ENCODE results near the gene MNT. TPM values are rescaled to one million over a fixed set of nuclear protein-coding genes. Genes with fewer than 3 reads are reported as not detected.

The MNT gene
- total RNA-seq, 1 experiment from 2014 or later, result 32.1 TPM

GRCh38 chr17:2385240-2386210 lies 15.3 kb downstream of the MNT start:
- Histone ChIP-seq H3K36me3 (ENCODE audit: insufficient read depth, low read length, poor library complexity, severe bottlenecking) (peaks cover 11% of the 10 kb centered on the region), H3K9me3 (ENCODE audit: low read depth, low read length, poor library complexity, severe bottlenecking) (no peaks in the 10 kb centered on the region), H3K27me3 (replicated peaks; ENCODE audit: insufficient read depth, low read depth, low read length, poor library complexity) (no peaks in the 10 kb centered on the region), H3K4me1 (ENCODE audit: insufficient read depth, low read length, poor library complexity, severe bottlenecking) (no peaks in the 10 kb centered on the region), H3K27ac (ENCODE audit: low read depth, low read length, poor library complexity, severe bottlenecking) (no peak overlapping the region), H3K4me3 (ENCODE audit: low read depth, low read length, poor library complexity, severe bottlenecking) (no peak overlapping the region)
- ChIA-PET POLR2A (ENCODE audit: low non-redundant PET) (no interaction called here), CTCF (interaction anchor here (0.6 kb wide), 1 partner anchor 31 kb away, joined by 3 read pairs; no protein-coding TSS in a partner anchor)
- no TSS peak for BruUV-seq (replicated peaks)
- no peak for DNase-seq (ENCODE audit: low spot score)
- intact Hi-C loops (cut with micrococcal nuclease; ENCODE audit: unreplicated experiment), result loop anchor here (10.0 kb wide), 1 partner anchor 299 kb away; no protein-coding TSS in a partner anchor
- TF ChIP-seq CTCF (conservative IDR thresholded peaks at IDR 0.05; ENCODE audit: low read depth, low read length) (no peak), EZH2 (IDR thresholded peaks at IDR 0.05; ENCODE audit: borderline replicate concordance, low read depth, low read length, poor library complexity, severe bottlenecking) (no peak)

GRCh38 chr17:2384439-2385127 lies 16.3 kb downstream of the MNT start:
- Histone ChIP-seq H3K9me3 (ENCODE audit: low read depth, low read length, poor library complexity, severe bottlenecking) (no peaks in the 10 kb centered on the region), H3K27ac (ENCODE audit: low read depth, low read length, poor library complexity, severe bottlenecking) (no peak overlapping the region), H3K27me3 (replicated peaks; ENCODE audit: insufficient read depth, low read depth, low read length, poor library complexity) (no peaks in the 10 kb centered on the region), H3K36me3 (ENCODE audit: insufficient read depth, low read length, poor library complexity, severe bottlenecking) (peaks cover 17% of the 10 kb centered on the region), H3K4me3 (ENCODE audit: low read depth, low read length, poor library complexity, severe bottlenecking) (no peak overlapping the region), H3K4me1 (ENCODE audit: insufficient read depth, low read length, poor library complexity, severe bottlenecking) (no peaks in the 10 kb centered on the region)
- TF ChIP-seq EZH2 (IDR thresholded peaks at IDR 0.05; ENCODE audit: borderline replicate concordance, low read depth, low read length, poor library complexity, severe bottlenecking) (no peak), CTCF (conservative IDR thresholded peaks at IDR 0.05; ENCODE audit: low read depth, low read length) (no peak)
- DNase-seq (ENCODE audit: low spot score), result no peak
- intact Hi-C loops (cut with micrococcal nuclease; ENCODE audit: unreplicated experiment), result loop anchor here (10.0 kb wide), 1 partner anchor 300 kb away; no protein-coding TSS in a partner anchor
- ChIA-PET CTCF (no interaction called here), POLR2A (ENCODE audit: low non-redundant PET) (no interaction called here)
- no TSS peak for BruUV-seq (replicated peaks)

GRCh38 chr17:2383628-2384167 lies 17.2 kb downstream of the MNT start:
- no peak overlapping the region for H3K4me3 ChIP-seq (ENCODE audit: low read depth, low read length, poor library complexity, severe bottlenecking)
- no peaks in the 10 kb centered on the region for H3K27me3 ChIP-seq (replicated peaks; ENCODE audit: insufficient read depth, low read depth, low read length, poor library complexity)
- CTCF ChIA-PET, result interaction anchor here (3.5 kb wide), 1 partner anchor 33 kb away, joined by 79 read pairs; no protein-coding TSS in a partner anchor
- peaks cover 24% of the 10 kb centered on the region for H3K36me3 ChIP-seq (ENCODE audit: insufficient read depth, low read length, poor library complexity, severe bottlenecking)
- no peak for TF ChIP-seq CTCF (conservative IDR thresholded peaks at IDR 0.05; ENCODE audit: low read depth, low read length)
- no peak for TF ChIP-seq EZH2 (IDR thresholded peaks at IDR 0.05; ENCODE audit: borderline replicate concordance, low read depth, low read length, poor library complexity, severe bottlenecking)
- no peak overlapping the region for H3K27ac ChIP-seq (ENCODE audit: low read depth, low read length, poor library complexity, severe bottlenecking)
- intact Hi-C loops (cut with micrococcal nuclease; ENCODE audit: unreplicated experiment), result loop anchor here (10.0 kb wide), 1 partner anchor 301 kb away; no protein-coding TSS in a partner anchor
- no TSS peak for BruUV-seq (replicated peaks)
- H3K9me3 ChIP-seq (ENCODE audit: low read depth, low read length, poor library complexity, severe bottlenecking), result no peaks in the 10 kb centered on the region
- POLR2A ChIA-PET (ENCODE audit: low non-redundant PET), result no interaction called here
- H3K4me1 ChIP-seq (ENCODE audit: insufficient read depth, low read length, poor library complexity, severe bottlenecking), result no peaks in the 10 kb centered on the region
- no peak for DNase-seq (ENCODE audit: low spot score)

Data from A673 (cell line).